Thymus (tissue), 11 donors: ENCODE measurements around the gene GRID1. TPM values are rescaled to one million over a fixed set of nuclear protein-coding genes. Genes with fewer than 3 reads are reported as not detected.

Experiments used
- DNase-seq, 9 donors: peaks; one replicate each; pipeline ENCODE4 v3.0.0-alpha.2; 2013; ENCODE audit warnings: low spot score in 9 of 9, low read depth in 6 of 9, missing footprints in 1 of 9
- H3K27ac ChIP-seq, 2 donors: one replicate each; pipeline ENCODE4 v1.5.1; 2013; ENCODE audit warnings: control low read depth in 1 of 2, low read depth in 1 of 2, low read length in 1 of 2, mild to moderate bottlenecking in 1 of 2, moderate library complexity in 1 of 2
- H3K27me3 ChIP-seq, 2 donors: one replicate each; pipeline ENCODE4 v1.5.1; 2013; ENCODE audit warnings: low read length in 1 of 2; ENCODE audit not compliant: control insufficient read depth in 2 of 2, insufficient read depth in 1 of 2
- H3K36me3 ChIP-seq, 2 donors: one replicate each; pipeline ENCODE4 v1.5.1; 2013; ENCODE audit warnings: low read length in 1 of 2, mild to moderate bottlenecking in 1 of 2, moderate library complexity in 1 of 2; ENCODE audit not compliant: control insufficient read depth in 2 of 2, insufficient read depth in 2 of 2
- H3K4me1 ChIP-seq, 2 donors: one replicate each; pipeline ENCODE4 v1.5.1; 2013; ENCODE audit warnings: low read length in 2 of 2; ENCODE audit not compliant: control insufficient read depth in 2 of 2, insufficient read depth in 2 of 2
- H3K4me3 ChIP-seq, 2 donors: one replicate each; pipeline ENCODE4 v1.5.1; 2013; ENCODE audit warnings: low read length in 2 of 2, control low read depth in 1 of 2, mild to moderate bottlenecking in 1 of 2
- H3K9me3 ChIP-seq, 2 donors: one replicate each; pipeline ENCODE4 v1.5.1; 2013; ENCODE audit warnings: low read length in 1 of 2, mild to moderate bottlenecking in 1 of 2; ENCODE audit not compliant: control insufficient read depth in 2 of 2, insufficient read depth in 1 of 2
- WGBS: extraction: QIAGEN DNeasy Blood & Tissue Kit; methylation state at CpG from one replicate; pipeline ENCODE4 v1.1.7; 2013; 5-methylcytosine and 5-hydroxymethylcytosine counted together
- polyA plus RNA-seq: library from polyadenylated mRNA; stranded (reverse); fragments of 200-250 nt; gene quantifications from one replicate; pipeline ENCODE4 v1.2.3, GENCODE V29; 2013
- total RNA-seq: library from RNA; stranded (reverse); fragments of 120-200 nt; gene quantifications from one replicate; pipeline ENCODE4 v1.2.4, GENCODE V29; 2013
- donor health status: healthy.

GRID1 gene
- total and polyA plus RNA-seq, 2 donors, result 0.33 to 0.46 TPM

DNA sequence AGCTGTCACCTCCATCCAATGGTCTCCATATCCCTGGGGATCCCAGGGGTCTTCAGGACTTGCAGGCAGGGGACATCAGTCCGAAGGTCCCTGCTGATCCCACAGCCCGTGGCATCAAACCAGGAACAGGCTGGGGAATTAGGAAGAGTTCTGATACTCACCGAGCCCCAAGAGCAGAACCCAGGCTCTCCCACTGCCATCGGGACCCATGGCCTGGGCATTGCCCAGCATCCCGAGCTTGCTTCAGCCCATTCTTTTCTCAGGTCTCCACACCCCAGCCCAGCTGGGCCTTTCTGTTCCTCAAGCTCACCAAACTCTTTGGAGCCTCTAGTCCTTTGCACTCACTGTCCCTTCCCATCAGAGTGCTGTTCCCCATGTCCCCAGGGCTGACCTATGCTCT lies 280.9 kb downstream of the GRID1 start:
- Histone ChIP-seq H3K27ac (no peak overlapping the region), H3K4me1 (no peaks in the 10 kb centered on the region), H3K9me3 (no peaks in the 10 kb centered on the region), H3K36me3 (no peaks in the 10 kb centered on the region), H3K4me3 (no peak overlapping the region), H3K27me3 (no peaks in the 10 kb centered on the region)
- 91% methylated on average over 5 of the region's 5 CpGs for WGBS
- DNase-seq, result no peak

- 91% methylated on average over 8 of the region's 8 CpGs for WGBS
- DNase-seq, result no peak
Measured at GRCh38 chr10:86085136-86085535, 281.5 kb downstream of the GRID1 start.

DNA sequence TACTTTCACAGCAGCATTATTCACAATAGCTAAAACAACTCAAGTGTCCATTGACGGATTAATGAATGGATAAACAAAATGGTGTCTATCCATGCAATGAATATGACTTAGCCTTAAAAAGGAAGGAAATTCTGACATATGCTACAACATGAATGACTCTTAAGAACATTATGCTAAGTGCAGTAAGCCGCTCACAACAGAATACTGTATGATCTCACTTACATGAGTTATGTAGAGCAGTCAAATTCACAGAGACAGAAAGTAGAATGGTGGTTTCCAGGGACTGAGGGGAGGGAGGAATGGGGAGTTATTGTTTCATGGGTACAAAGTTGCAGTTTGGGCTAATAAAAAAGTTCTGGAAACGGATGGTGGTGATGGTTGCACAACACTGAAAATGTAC lies 282.0 kb downstream of the GRID1 start:
- 93% methylated on average over 3 of the region's 3 CpGs for WGBS
- no peak overlapping the region for H3K4me3 ChIP-seq
- no peak overlapping the region for H3K27ac ChIP-seq
- no peaks in the 10 kb centered on the region for H3K27me3 ChIP-seq
- no peaks in the 10 kb centered on the region for H3K4me1 ChIP-seq
- no peaks in the 10 kb centered on the region for H3K9me3 ChIP-seq
- no peaks in the 10 kb centered on the region for H3K36me3 ChIP-seq
- no peak for DNase-seq

More at GRCh38 chr10:86085136-86085535, 281.5 kb downstream of the GRID1 start:
- H3K9me3 ChIP-seq, result no peaks in the 10 kb centered on the region
- no peaks in the 10 kb centered on the region for H3K27me3 ChIP-seq
- no peak overlapping the region for H3K4me3 ChIP-seq
- H3K4me1 ChIP-seq, result no peaks in the 10 kb centered on the region
- no peaks in the 10 kb centered on the region for H3K36me3 ChIP-seq
- no peak overlapping the region for H3K27ac ChIP-seq

DNA sequence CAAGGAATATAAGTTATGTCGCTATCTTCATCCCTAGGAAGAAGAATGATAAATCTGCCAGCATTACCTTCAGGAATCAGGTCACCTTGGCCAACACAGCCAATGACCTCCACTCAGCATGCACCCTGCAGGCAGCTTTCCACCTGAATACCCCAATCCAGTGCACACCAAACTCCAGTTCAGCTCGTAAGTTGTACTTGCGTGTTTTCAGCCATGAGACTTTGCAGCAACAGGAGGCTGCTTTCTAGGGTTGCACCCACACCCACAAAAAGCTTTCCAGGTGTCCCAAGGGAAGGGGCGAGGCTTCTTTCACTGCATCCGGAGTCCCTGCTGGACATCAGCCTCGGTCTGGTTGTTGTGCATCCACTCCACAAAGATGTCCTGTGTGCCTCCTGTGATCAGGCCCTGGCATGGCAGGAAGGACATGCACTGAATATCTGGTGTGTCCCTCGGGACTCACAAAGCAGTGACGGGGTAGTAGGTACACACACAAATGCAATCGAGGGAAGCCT lies 282.9 kb downstream of the GRID1 start:
- no peak overlapping the region for H3K27ac ChIP-seq
- H3K27me3 ChIP-seq, result no peaks in the 10 kb centered on the region
- no peaks in the 10 kb centered on the region for H3K4me1 ChIP-seq
- H3K9me3 ChIP-seq, result no peaks in the 10 kb centered on the region
- H3K4me3 ChIP-seq, result no peak overlapping the region
- WGBS, result 94% methylated on average over 9 of the region's 9 CpGs
- H3K36me3 ChIP-seq, result no peaks in the 10 kb centered on the region
- no peak for DNase-seq

DNA sequence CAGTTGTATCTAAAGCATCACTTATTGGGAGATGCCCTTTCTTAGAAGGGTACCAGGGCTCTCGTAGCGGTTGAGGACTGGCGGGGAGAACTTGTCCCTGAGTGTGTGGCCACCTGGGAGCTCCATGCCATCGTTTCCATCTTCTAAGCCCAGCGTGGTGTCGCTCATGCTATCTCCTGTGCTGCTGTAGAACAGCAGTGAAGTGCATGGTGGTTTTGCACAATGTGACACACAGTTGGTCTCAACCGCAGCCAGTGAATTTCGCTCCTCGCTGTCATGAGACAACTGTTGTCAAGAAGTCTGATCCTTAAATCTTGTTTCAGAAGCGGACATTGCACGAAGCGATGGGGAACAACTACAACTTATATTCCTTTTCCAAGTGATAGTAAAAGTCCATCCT lies 283.4 kb downstream of the GRID1 start:
- H3K27ac ChIP-seq, result no peak overlapping the region
- H3K9me3 ChIP-seq, result no peaks in the 10 kb centered on the region
- WGBS, result 87% methylated on average over 12 of the region's 12 CpGs
- no peak for DNase-seq
- H3K4me1 ChIP-seq, result no peaks in the 10 kb centered on the region
- H3K27me3 ChIP-seq, result no peaks in the 10 kb centered on the region
- no peaks in the 10 kb centered on the region for H3K36me3 ChIP-seq
- no peak overlapping the region for H3K4me3 ChIP-seq

DNA sequence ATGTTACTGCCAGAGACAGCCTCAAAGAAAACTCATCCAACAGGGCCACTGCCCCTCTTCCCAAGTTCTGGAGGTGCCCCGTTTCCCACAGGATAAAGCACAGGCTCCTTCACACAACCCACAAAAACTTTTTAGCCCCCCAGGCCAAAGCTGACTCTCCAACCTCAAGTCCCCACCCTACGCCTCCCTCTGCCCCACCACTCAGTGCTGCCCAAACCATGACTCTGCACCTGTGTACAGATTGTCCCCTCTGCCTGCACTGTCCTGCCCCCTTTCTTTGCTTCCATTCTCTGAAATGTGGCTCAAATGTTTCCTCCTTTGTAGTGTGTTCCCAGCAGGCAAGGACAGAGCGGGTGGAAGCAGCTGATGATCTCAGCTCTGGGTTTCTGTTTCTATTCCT lies 284.0 kb downstream of the GRID1 start:
- H3K27ac ChIP-seq, result no peak overlapping the region
- H3K27me3 ChIP-seq, result no peaks in the 10 kb centered on the region
- whole genome bisulfite sequencing, result 97% methylated on average over 3 of the region's 3 CpGs
- H3K36me3 ChIP-seq, result no peaks in the 10 kb centered on the region
- DNase-seq, result no peak
- H3K9me3 ChIP-seq, result no peaks in the 10 kb centered on the region
- H3K4me1 ChIP-seq, result no peaks in the 10 kb centered on the region
- H3K4me3 ChIP-seq, result no peak overlapping the region

GRCh38 chr10:86079088-86079487 lies 287.5 kb downstream of the GRID1 start:
- no peaks in the 10 kb centered on the region for H3K4me1 ChIP-seq
- no peaks in the 10 kb centered on the region for H3K36me3 ChIP-seq
- DNase-seq, result no peak

DNA sequence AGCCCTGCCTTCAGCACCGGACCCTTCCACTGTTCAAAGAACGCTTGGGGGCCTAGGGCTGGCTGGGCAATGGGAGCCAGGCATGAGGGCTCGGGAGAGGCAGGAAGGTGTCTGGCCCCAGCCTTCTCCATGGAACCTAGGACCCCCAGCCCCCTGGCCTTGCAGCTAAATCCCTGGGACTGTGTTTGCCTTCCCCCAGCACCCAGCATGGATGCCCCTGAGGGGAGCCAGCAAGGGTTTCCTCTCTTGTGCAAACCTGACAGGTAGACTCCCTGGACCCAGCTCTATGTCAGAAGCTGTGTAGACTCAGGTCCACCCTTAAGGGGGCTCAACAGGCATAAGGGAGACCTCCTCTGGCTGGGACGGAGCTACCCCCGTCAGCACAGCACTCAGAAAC lies 288.0 kb downstream of the GRID1 start:
- Histone ChIP-seq H3K27me3 (no peaks in the 10 kb centered on the region), H3K27ac (no peak overlapping the region), H3K4me3 (no peak overlapping the region), H3K36me3 (no peaks in the 10 kb centered on the region), H3K9me3 (no peaks in the 10 kb centered on the region), H3K4me1 (no peaks in the 10 kb centered on the region)
- no peak for DNase-seq
- WGBS, result 94% methylated on average over 5 of the region's 5 CpGs

More at GRCh38 chr10:86079088-86079487, 287.5 kb downstream of the GRID1 start:
- H3K9me3 ChIP-seq, result no peaks in the 10 kb centered on the region
- H3K27ac ChIP-seq, result no peak overlapping the region
- WGBS, result 85% methylated on average over 4 of the region's 4 CpGs
- no peak overlapping the region for H3K4me3 ChIP-seq
- H3K27me3 ChIP-seq, result no peaks in the 10 kb centered on the region

DNA sequence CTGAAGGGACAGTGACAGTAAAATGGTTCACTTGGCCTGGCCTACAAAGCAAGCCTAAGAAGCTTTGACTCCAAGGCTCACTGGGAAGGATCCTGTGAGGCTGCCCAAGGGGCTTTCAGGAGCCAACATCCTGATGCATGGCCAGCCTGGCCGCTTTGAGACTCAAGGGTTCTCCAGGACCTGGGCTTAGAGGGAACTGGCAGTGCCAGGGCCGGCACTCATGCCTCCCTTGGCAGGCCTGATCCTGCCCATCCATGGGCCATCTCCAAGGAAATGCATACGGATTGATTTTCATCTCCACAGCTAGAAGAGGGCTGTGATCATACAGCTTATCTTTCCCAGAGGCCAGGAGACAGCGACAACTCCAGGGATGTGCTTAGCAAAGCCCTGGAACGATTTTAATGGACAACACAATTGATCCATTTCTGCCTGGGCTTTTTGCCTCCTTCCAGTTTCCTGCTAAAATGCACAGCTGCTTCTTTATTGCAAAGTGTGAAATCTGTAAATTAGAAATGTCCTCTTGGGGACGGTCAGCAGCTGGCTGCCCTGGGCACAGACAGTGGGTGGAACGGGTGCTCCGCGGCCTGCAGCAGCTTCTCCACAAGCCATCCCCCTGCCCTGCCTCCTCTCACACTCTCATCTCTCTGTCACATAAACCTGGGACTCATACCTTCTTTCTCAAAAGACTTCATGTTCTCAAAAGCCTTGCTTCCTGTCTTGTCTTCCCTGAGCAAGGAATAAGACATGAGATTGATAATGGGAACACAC lies 288.5 kb downstream of the GRID1 start:
- Histone ChIP-seq H3K4me3 (no peak overlapping the region), H3K9me3 (no peaks in the 10 kb centered on the region), H3K27ac (no peak overlapping the region), H3K4me1 (no peaks in the 10 kb centered on the region), H3K36me3 (no peaks in the 10 kb centered on the region), H3K27me3 (no peaks in the 10 kb centered on the region)
- DNase-seq, result no peak
- 94% methylated on average over 9 of the region's 9 CpGs for WGBS
